HL-60 (cell line): ENCODE results near the gene NKD1.

Experiments used
- DNase-seq, 2 experiments: peaks; one replicate each; pipeline ENCODE4 v3.0.0-alpha.2; 2010 to 2020; ENCODE audit warnings: low read depth in 1 of 2, low spot score in 1 of 2
- H3K27ac ChIP-seq: fragments of 250-450 bp; sonication (Bioruptor Pico); replicated peaks from 2 replicates; pipeline ENCODE4 v1.5.1; 2020; ENCODE audit warnings: mild to moderate bottlenecking, moderate library complexity
- H3K27me3 ChIP-seq: fragments of 250-450 bp; sonication (Bioruptor Pico); 2 replicates; pipeline ENCODE4 v1.5.1; 2021; ENCODE audit warnings: mild to moderate bottlenecking, moderate library complexity; ENCODE audit not compliant: insufficient read depth, poor library complexity, severe bottlenecking
- H3K4me3 ChIP-seq: replicated peaks from 2 replicates; pipeline ENCODE4 v1.5.1; 2011; ENCODE audit warnings: mild to moderate bottlenecking, control low read depth, low read length; ENCODE audit not compliant: insufficient read depth
- CTCF ChIP-seq: IDR thresholded peaks from one replicate; pipeline ENCODE4 v1.5.1; 2011; ENCODE audit warnings: low read length, control low read depth, inconsistent platforms; ENCODE audit not compliant: insufficient read depth
- GABPA ChIP-seq: IDR thresholded peaks from 2 replicates; pipeline ENCODE4 v1.6.1; 2012; ENCODE audit warnings: low read depth
- POLR2AphosphoS5 ChIP-seq: IDR thresholded peaks from 2 replicates; pipeline ENCODE4 v1.6.1; 2012; ENCODE audit warnings: low read depth
- REST ChIP-seq: IDR thresholded peaks from 2 replicates; pipeline ENCODE4 v1.6.1; 2012; ENCODE audit warnings: low read depth; ENCODE audit not compliant: insufficient replicate concordance
- SPI1 ChIP-seq: IDR thresholded peaks from 2 replicates; pipeline ENCODE4 v1.6.1; 2012; ENCODE audit warnings: low read depth, mild to moderate bottlenecking, borderline replicate concordance

NKD1 gene

GRCh38 chr16:50553182-50553710 lies 5.0 kb downstream of the NKD1 start:
- Histone ChIP-seq H3K27ac (no peak overlapping the region), H3K4me3 (no peak overlapping the region), H3K27me3 (peaks cover 10% of the 10 kb centered on the region)
- TF ChIP-seq SPI1, result no peak
- no peak for TF ChIP-seq REST
- no peak for TF ChIP-seq GABPA
- TF ChIP-seq POLR2AphosphoS5, result no peak
- no peak for TF ChIP-seq CTCF
- DNase-seq, result no peak

GRCh38 chr16:50553731-50554360 lies 5.7 kb downstream of the NKD1 start:
- Histone ChIP-seq H3K27ac (no peak overlapping the region), H3K4me3 (no peak overlapping the region), H3K27me3 (peaks cover 10% of the 10 kb centered on the region)
- DNase-seq, result no peak
- TF ChIP-seq REST, result no peak
- no peak for TF ChIP-seq SPI1
- no peak for TF ChIP-seq GABPA
- TF ChIP-seq CTCF, result no peak
- TF ChIP-seq POLR2AphosphoS5, result no peak

- Histone ChIP-seq H3K4me3 (no peak overlapping the region), H3K27ac (no peak overlapping the region), H3K27me3 (peaks cover 2% of the 10 kb centered on the region)
- DNase-seq, result no peak
- no peak for TF ChIP-seq SPI1
- TF ChIP-seq GABPA, result no peak
- TF ChIP-seq REST, result no peak
- no peak for TF ChIP-seq POLR2AphosphoS5
- TF ChIP-seq CTCF, result no peak
These were observed 7.2 kb downstream of the NKD1 start for GRCh38 chr16:50555269-50555875.
